AG04450 (cell line): ENCODE results near the gene FERMT3. TPM values are rescaled to one million over a fixed set of nuclear protein-coding genes. Genes with fewer than 3 reads are reported as not detected.

Experiments used
- CTCF ChIA-PET: fragments of 300-600, 350-600 bp; formaldehyde crosslinking; extraction: SDS; loops from one replicate; lab custom pipeline; 2022; ENCODE audit warnings: antibody characterized with exemption, inconsistent platforms; lab: Charles Lee
- POLR2A ChIA-PET: fragments of 350-600 bp; formaldehyde crosslinking; extraction: SDS; loops from one replicate; lab custom pipeline; 2021; ENCODE audit warnings: antibody characterized with exemption, inconsistent platforms; lab: Yijun Ruan, JAX
- DNase-seq: peaks from one replicate; pipeline ENCODE4 v3.0.0-alpha.2; 2011; ENCODE audit warnings: low read depth, low spot score
- H3K27ac ChIP-seq: one replicate; pipeline ENCODE4 v1.5.1; 2012; ENCODE audit warnings: low read depth, low read length, control low read depth
- H3K27me3 ChIP-seq: one replicate; pipeline ENCODE4 v1.6.0; 2012; ENCODE audit warnings: low read length; ENCODE audit not compliant: control insufficient read depth, insufficient read depth
- H3K4me3 ChIP-seq: 2 replicates; pipeline ENCODE4 v1.5.1; 2011; ENCODE audit warnings: mild to moderate bottlenecking, low read depth, low read length, control low read depth
- H3K9me3 ChIP-seq: 2 replicates; pipeline ENCODE4 v1.5.1; 2012; ENCODE audit warnings: low read length; ENCODE audit not compliant: control insufficient read depth, insufficient read depth
- polyA plus RNA-seq: library from polyadenylated mRNA; depleted of rRNA; stranded (reverse); fragments of >200 nt; gene quantifications from 2 replicates; pipeline ENCODE4 v1.2.3, GENCODE V29; 2011
- TF ChIP-seq, protein P1 (sequence below): IDR thresholded peaks from 2 replicates; pipeline ENCODE4 v1.5.1; 2011; ENCODE audit warnings: low read depth, low read length, control low read depth, inconsistent platforms

Gene FERMT3
- polyA plus RNA-seq, 1 experiment = 0.38 TPM

DNA sequence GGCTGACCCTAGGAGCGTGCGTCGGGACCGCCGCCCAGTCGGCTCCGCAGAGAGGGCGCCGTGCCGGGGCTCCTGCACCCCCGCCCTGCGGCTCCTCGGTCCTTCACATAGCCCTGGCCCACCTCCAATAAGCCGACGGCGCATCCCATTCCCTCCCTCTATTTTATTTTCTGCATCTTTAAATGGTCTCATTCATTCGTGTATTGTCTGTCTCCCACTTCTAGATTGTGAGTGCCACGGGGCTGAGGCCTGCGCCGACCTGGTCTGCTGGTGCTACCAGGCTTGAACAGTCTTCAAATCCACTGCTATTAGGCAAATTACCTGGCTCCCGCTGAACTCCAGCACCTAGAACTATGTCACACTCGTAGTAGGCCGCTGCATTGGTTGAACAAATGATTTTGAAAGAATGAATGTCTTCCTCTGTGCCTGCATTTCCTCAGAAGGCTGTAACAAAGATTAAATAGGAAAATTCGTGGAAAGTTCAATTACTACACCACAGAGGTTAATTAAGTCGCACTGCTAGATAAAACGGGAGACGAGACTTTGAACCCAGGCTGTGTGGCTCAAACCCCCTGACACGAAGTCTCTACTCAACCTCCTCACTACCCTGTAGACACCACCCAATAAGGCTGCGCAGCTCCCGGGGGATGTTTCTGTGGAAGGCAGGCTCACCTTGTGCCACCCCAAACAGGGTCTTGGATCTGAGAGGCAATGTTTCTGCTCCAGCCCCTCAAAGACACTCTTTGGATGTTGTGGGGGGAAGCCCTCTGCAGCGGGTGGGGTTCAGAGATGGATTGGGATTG lies 41.4 kb downstream of the FERMT3 start:
- Histone ChIP-seq H3K9me3 (no peaks in the 10 kb centered on the region), H3K27ac (peak overlapping the region; percentile 11), H3K4me3 (peak overlapping the region; percentile 98), H3K27me3 (no peaks in the 10 kb centered on the region)
- DNase-seq = no peak
- TF ChIP-seq, protein P1, sequence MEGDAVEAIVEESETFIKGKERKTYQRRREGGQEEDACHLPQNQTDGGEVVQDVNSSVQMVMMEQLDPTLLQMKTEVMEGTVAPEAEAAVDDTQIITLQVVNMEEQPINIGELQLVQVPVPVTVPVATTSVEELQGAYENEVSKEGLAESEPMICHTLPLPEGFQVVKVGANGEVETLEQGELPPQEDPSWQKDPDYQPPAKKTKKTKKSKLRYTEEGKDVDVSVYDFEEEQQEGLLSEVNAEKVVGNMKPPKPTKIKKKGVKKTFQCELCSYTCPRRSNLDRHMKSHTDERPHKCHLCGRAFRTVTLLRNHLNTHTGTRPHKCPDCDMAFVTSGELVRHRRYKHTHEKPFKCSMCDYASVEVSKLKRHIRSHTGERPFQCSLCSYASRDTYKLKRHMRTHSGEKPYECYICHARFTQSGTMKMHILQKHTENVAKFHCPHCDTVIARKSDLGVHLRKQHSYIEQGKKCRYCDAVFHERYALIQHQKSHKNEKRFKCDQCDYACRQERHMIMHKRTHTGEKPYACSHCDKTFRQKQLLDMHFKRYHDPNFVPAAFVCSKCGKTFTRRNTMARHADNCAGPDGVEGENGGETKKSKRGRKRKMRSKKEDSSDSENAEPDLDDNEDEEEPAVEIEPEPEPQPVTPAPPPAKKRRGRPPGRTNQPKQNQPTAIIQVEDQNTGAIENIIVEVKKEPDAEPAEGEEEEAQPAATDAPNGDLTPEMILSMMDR = no peak
- CTCF ChIA-PET = interaction anchor here (0.6 kb wide), 1 partner anchor 37 kb away, joined by 3 read pairs; no protein-coding TSS in a partner anchor
- POLR2A ChIA-PET = interaction anchor here (1.6 kb wide), 1 partner anchor 20 kb away, joined by 4 read pairs; no protein-coding TSS in a partner anchor

DNA sequence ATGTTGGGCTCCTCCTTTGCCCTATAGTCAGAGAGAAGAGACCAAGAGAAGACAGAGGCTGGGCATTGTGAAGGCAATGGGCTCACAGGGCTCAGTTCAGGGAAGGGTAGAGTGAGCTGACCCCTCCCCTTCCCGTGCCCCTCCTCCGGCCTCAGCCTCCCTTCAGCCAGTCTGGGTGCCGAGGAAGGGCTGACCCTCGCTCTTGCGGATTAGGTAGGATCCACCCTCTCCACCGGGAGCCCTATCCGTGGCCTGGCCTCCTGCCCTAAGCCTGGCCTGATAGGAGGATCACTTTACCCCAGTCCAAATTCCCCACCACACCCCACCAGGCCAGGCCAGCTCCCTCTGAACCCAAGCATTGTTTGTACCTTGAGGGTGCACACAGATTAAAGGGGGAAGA lies 42.1 kb downstream of the FERMT3 start:
- DNase-seq = no peak
- no peak overlapping the region for H3K27ac ChIP-seq
- ChIA-PET CTCF (no interaction called here), POLR2A (no interaction called here)
- H3K27me3 ChIP-seq = no peaks in the 10 kb centered on the region
- no peaks in the 10 kb centered on the region for H3K9me3 ChIP-seq
- TF ChIP-seq, protein P1 = no peak
- H3K4me3 ChIP-seq = no peak overlapping the region

DNA sequence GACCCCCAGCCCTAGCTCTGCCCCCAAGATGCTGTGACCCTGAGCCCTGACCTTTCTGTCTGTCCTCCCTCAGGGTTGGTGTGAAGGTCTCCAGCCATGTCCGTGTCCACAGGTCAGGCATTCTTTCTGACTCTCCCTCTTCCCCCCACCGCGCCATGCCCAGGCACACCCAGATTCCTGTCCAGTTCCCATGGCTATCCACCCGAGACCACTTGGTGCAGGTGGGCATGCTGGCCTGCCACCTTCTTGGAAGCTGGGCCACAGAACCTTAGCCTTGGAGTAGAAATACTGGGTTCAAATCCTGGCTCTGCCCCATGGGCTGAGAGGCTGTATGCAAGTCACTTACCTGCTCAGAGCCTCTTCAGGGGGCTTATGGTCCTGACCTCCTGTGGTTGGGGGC lies 42.5 kb downstream of the FERMT3 start:
- no peak overlapping the region for H3K27ac ChIP-seq
- no peaks in the 10 kb centered on the region for H3K27me3 ChIP-seq
- POLR2A ChIA-PET = no interaction called here
- no peaks in the 10 kb centered on the region for H3K9me3 ChIP-seq
- CTCF ChIA-PET = interaction anchor here (2.2 to 3.9 kb wide), 4 partner anchors 15 to 83 kb away, joined by 7 to 50 read pairs (median 17); partner anchors contain the start of gene CATSPERZ
- H3K4me3 ChIP-seq = no peak overlapping the region
- TF ChIP-seq, protein P1 = no peak
- DNase-seq = no peak

GRCh38 chr11:64249563-64250414 lies 43.3 kb downstream of the FERMT3 start:
- H3K4me3 ChIP-seq = no peak overlapping the region
- H3K27ac ChIP-seq = no peak overlapping the region
- no peak for DNase-seq
- no peaks in the 10 kb centered on the region for H3K27me3 ChIP-seq
- ChIA-PET CTCF (interaction anchor here (1.6 to 3.9 kb wide), 7 partner anchors 15 to 105 kb away, joined by 5 to 50 read pairs (median 12); partner anchors contain the start of gene CATSPERZ), POLR2A (interaction anchor here (0.6 to 1.7 kb wide), 3 partner anchors 59 to 673 kb away, joined by 3 to 4 read pairs (median 4); partner anchors contain the start of genes PRDX5 and TRMT112)
- H3K9me3 ChIP-seq = no peaks in the 10 kb centered on the region
- TF ChIP-seq, protein P1 = no peak
